Measurements from ENCODE around the gene DST.

DST gene

GRCh38 chr6:56642366-56643261 is at the start of gene DST:
DST (minus strand) TSS chr6:56642889.
- no peak for DNase-seq

- DNase-seq = no peak
Measured at GRCh38 chr6:56691814-56692213, 49.1 kb upstream of the DST start.

- DNase-seq = no peak
Measured at GRCh38 chr6:56691286-56691595, 48.6 kb upstream of the DST start.

- DNase-seq = no peak
Measured at GRCh38 chr6:56690519-56691285, 48.0 kb upstream of the DST start.

GRCh38 chr6:56689663-56690062 is 47.0 kb upstream of the DST start:
- no peak for DNase-seq

GRCh38 chr6:56689114-56689513 is 46.4 kb upstream of the DST start:
- DNase-seq = no peak

- DNase-seq = no peak
Measured at GRCh38 chr6:56688521-56688920, 45.8 kb upstream of the DST start.

GRCh38 chr6:56687551-56687950 is 44.9 kb upstream of the DST start:
- no peak for DNase-seq

GRCh38 chr6:56686429-56686828 is 43.7 kb upstream of the DST start:
- DNase-seq = no peak

- DNase-seq = no peak
Measured at GRCh38 chr6:56685994-56686393, 43.3 kb upstream of the DST start.

GRCh38 chr6:56685102-56685733 is 42.5 kb upstream of the DST start:
- DNase-seq = no peak

GRCh38 chr6:56684342-56685101 is 41.8 kb upstream of the DST start:
- no peak for DNase-seq

GRCh38 chr6:56683882-56684281 is 41.2 kb upstream of the DST start:
- no peak for DNase-seq

- DNase-seq = no peak
Measured at GRCh38 chr6:56682635-56683034, 39.9 kb upstream of the DST start.

- no peak for DNase-seq
Measured at GRCh38 chr6:56677559-56677958, 34.9 kb upstream of the DST start.

GRCh38 chr6:56671651-56672461 is 29.2 kb upstream of the DST start:
- DNase-seq = no peak

GRCh38 chr6:56671160-56671559 is 28.5 kb upstream of the DST start:
- DNase-seq = no peak

GRCh38 chr6:56669041-56669440 is 26.4 kb upstream of the DST start:
- no peak for DNase-seq

GRCh38 chr6:56668158-56668557 is 25.5 kb upstream of the DST start:
- no peak for DNase-seq

GRCh38 chr6:56667336-56667735 is 24.6 kb upstream of the DST start:
- no peak for DNase-seq

GRCh38 chr6:56664029-56664428 is 21.3 kb upstream of the DST start:
- no peak for DNase-seq

GRCh38 chr6:56663344-56663743 is 20.7 kb upstream of the DST start:
- DNase-seq = no peak

Data from KG1 (cell line).